Measurements from ENCODE around the gene ARID4A. TPM values are rescaled to one million over a fixed set of nuclear protein-coding genes. Genes with fewer than 3 reads are reported as not detected.

Gene ARID4A
- total RNA-seq, 2 donors from 2014 or later: 10.4 to 38.0 TPM

- H3K9me3 ChIP-seq: no peaks in the 10 kb centered on the region
- ATAC-seq (ENCODE audit: insufficient number of reproducible peaks, low FRiP score, low read depth) (no peak), DNase-seq (ENCODE audit: low spot score) (no peak)
- H3K4me1 ChIP-seq (ENCODE audit: control insufficient read depth in 1 of 2, low read depth in 2 of 2): peaks cover 33 to 70% of the 10 kb centered on the region in 2 donors
- no peak overlapping the region for H3K27ac ChIP-seq
- H3K36me3 ChIP-seq: peaks cover 13% of the 10 kb centered on the region
- no peak for TF ChIP-seq CTCF (IDR thresholded peaks at IDR 0.05)
- no peaks in the 10 kb centered on the region for H3K27me3 ChIP-seq (replicated peaks; ENCODE audit: insufficient read depth)
- H3K4me3 ChIP-seq: no peak overlapping the region
These were observed 13.2 kb upstream of the ARID4A start for GRCh38 chr14:58285132-58285531.

- no peak for DNase-seq (ENCODE audit: low spot score)
- Histone ChIP-seq H3K27me3 (replicated peaks; ENCODE audit: insufficient read depth) (no peaks in the 10 kb centered on the region), H3K4me1 (ENCODE audit: control insufficient read depth in 1 of 2, low read depth in 2 of 2) (peaks cover 22 to 62% of the 10 kb centered on the region in 2 donors), H3K36me3 (peaks cover 20% of the 10 kb centered on the region), H3K4me3 (no peak overlapping the region), H3K27ac (no peak overlapping the region), H3K9me3 (no peaks in the 10 kb centered on the region)
- TF ChIP-seq CTCF (IDR thresholded peaks at IDR 0.05): no peak
- no peak for ATAC-seq (ENCODE audit: insufficient number of reproducible peaks, low FRiP score, low read depth)
These were observed 10.7 kb upstream of the ARID4A start for GRCh38 chr14:58287607-58288042.

GRCh38 chr14:58288106-58288792 is 10.1 kb upstream of the ARID4A start:
- TF ChIP-seq CTCF (IDR thresholded peaks at IDR 0.05): no peak
- peaks cover 20% of the 10 kb centered on the region for H3K36me3 ChIP-seq
- H3K4me3 ChIP-seq: no peak overlapping the region
- H3K9me3 ChIP-seq: no peaks in the 10 kb centered on the region
- ATAC-seq (ENCODE audit: insufficient number of reproducible peaks, low FRiP score, low read depth) (no peak), DNase-seq (ENCODE audit: low spot score) (no peak)
- H3K27me3 ChIP-seq (replicated peaks; ENCODE audit: insufficient read depth): no peaks in the 10 kb centered on the region
- peaks cover 18 to 61% of the 10 kb centered on the region in 2 donors for H3K4me1 ChIP-seq (ENCODE audit: control insufficient read depth in 1 of 2, low read depth in 2 of 2)
- no peak overlapping the region for H3K27ac ChIP-seq

GRCh38 chr14:58291646-58292045 is 6.7 kb upstream of the ARID4A start:
- TF ChIP-seq CTCF (IDR thresholded peaks at IDR 0.05): no peak
- ATAC-seq (ENCODE audit: insufficient number of reproducible peaks, low FRiP score, low read depth) (no peak), DNase-seq (ENCODE audit: low spot score) (no peak)
- Histone ChIP-seq H3K36me3 (peaks cover 33% of the 10 kb centered on the region), H3K4me3 (no peak overlapping the region), H3K9me3 (no peaks in the 10 kb centered on the region), H3K27me3 (replicated peaks; ENCODE audit: insufficient read depth) (no peaks in the 10 kb centered on the region), H3K4me1 (ENCODE audit: control insufficient read depth in 1 of 2, low read depth in 2 of 2) (peaks cover 18 to 61% of the 10 kb centered on the region in 2 donors), H3K27ac (no peak overlapping the region)

GRCh38 chr14:58292187-58292586 is 6.2 kb upstream of the ARID4A start:
- Histone ChIP-seq H3K9me3 (no peaks in the 10 kb centered on the region), H3K36me3 (peaks cover 33% of the 10 kb centered on the region), H3K27ac (no peak overlapping the region), H3K4me3 (no peak overlapping the region), H3K4me1 (ENCODE audit: control insufficient read depth in 1 of 2, low read depth in 2 of 2) (peaks cover 17 to 59% of the 10 kb centered on the region in 2 donors), H3K27me3 (replicated peaks; ENCODE audit: insufficient read depth) (no peaks in the 10 kb centered on the region)
- ATAC-seq (ENCODE audit: insufficient number of reproducible peaks, low FRiP score, low read depth) (no peak), DNase-seq (ENCODE audit: low spot score) (no peak)
- no peak for TF ChIP-seq CTCF (IDR thresholded peaks at IDR 0.05)

Data from thoracic aorta (tissue), 2 donors.